DMS 273 (cell line): ENCODE results near the gene IFNL2.
"Not testable (repeated sequence)": the region's sequence is repeated elsewhere in the genome, so short reads cannot be mapped to it uniquely, and the experiment has no call there.

Source experiments
- DNase-seq: peaks from one replicate; lab custom pipeline; 2025; ENCODE audit not compliant: unreplicated experiment; lab: John Stamatoyannopoulos, UW

The IFNL2 gene

GRCh38 chr19:39296055-39296645 is 28.0 kb downstream of the IFNL2 start, which contains the start of gene IFNL1:
Gene IFNL1 (plus strand): TSS chr19:39296407. CDS start chr19:39296422, 15 bp downstream.
- DNase-seq, result no peak

- DNase-seq, result no peak
Measured at GRCh38 chr19:39296906-39297305, 28.7 kb downstream of the IFNL2 start.

GRCh38 chr19:39297931-39298634 is 29.9 kb downstream of the IFNL2 start:
- DNase-seq, result no peak

- DNase-seq, result no peak
Measured at GRCh38 chr19:39299404-39299803, 31.2 kb downstream of the IFNL2 start.

- DNase-seq, result no peak
Measured at GRCh38 chr19:39299832-39300231, 31.6 kb downstream of the IFNL2 start.

- no peak for DNase-seq
Measured at GRCh38 chr19:39301021-39301420, 32.8 kb downstream of the IFNL2 start.

DNA sequence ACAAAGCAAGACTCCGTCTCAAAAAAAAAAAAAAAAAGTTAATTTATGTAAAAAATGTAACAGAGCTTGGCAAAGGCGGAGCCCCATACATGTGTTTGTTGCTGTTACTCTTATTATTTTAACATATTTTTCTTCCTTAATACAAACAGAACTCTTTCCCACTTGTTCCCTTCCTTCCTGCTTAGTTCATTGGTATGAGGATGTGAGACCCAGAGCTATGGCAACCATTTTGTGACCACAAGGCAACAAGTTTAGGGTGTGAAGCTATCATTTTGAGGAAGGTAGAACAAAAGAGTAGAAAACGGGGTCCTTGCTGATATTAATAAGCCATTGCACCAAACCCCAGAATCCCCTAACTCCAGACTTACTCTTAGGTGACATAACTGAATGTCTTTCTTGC is 33.4 kb downstream of the IFNL2 start:
- DNase-seq, result no peak

GRCh38 chr19:39303373-39304184 is 35.4 kb downstream of the IFNL2 start:
- peak; percentile 27 for DNase-seq

DNA sequence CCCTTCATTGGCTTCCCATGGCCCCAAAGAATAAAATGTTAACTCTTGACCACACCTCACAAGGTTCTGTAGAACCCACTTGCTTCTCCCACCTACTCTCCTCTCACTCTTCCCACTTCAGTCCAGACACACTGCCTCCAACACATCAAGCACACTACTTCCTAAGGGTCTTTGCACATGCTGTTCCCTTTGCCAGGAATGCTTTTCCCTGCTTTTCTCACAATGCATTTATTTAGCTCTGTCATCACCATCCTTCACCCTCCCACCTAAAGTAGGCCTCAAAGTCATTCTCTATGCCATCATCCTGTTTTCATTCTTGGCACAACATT is 36.0 kb downstream of the IFNL2 start:
- DNase-seq, result no peak

GRCh38 chr19:39304701-39305571 is 36.7 kb downstream of the IFNL2 start:
- peak; percentile 51 for DNase-seq

- DNase-seq, result no peak
Measured at GRCh38 chr19:39306075-39306474, 37.9 kb downstream of the IFNL2 start.

- no peak for DNase-seq
Measured at GRCh38 chr19:39307046-39307821, 39.0 kb downstream of the IFNL2 start.

DNA sequence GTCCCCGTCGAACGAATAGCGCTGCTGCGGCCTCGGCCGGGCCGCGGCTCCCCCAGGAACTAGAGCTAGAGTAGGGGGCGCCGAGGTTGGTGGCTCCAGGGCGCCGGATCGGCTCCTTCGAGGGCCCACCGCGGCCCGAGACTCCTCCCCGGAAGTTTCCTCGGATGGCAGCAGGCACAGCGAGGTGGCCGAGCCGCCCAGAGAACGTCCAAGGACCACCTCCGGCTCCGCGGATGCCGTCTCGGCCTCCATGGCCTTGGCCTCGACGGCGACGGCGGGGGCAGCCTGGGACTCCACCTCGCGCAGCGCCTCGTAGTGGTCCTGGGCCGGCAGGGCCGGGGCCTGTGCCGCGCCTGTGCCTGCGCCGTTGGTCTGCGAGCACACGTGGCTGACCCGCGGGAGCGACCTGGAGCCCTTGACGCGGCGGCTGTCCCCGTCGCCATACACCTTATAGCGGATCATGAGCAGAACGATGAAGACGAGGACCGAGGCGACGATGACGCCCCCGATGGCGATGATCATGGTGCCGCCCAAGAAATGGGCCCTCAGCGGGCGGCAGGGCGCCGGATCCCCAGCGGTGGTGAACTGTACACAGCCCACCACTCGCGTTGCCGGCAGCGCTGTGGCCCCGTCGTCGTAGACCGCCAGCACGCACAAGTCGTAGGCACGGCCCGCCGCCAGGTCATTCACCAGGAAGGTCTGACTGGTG is 39.8 kb downstream of the IFNL2 start:
- no peak for DNase-seq

DNA sequence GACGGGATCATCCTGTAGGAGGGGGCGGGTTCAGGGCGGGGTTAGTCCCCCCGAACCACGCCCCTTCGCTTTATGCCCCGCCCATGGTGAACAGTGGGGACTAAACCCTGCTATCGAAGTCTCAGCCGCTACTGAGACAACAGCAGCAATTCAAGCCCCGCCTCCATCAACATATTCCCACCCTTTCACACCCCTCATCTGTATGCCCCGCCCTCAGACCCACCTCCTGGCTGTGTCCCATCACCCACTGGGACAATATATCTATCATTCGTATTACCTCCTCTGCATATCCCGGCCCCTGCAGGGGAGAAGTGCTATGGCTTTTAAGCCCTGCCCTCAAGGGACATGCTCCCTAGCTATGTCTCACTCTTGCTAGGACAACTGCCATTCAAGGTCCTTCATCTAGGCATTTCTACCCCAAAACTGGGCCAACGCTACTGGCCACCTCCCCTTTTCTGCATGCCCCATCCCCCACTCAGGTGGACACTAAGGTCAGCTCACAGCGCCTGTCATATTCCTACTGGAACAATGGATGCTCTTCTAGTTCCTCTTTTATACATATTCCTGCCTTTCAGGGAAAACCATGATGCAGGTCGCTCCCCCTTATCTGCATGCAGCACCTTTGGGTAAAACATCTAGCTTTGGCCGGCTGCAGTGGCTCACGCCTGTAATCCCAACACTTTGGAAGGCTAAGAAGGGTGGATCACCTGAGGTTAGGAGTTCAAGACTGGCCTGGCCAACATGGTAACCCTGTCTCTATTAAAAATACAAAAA is 40.5 kb downstream of the IFNL2 start:
- peak; percentile 42 for DNase-seq

- DNase-seq, result not testable (repeated sequence)
Measured at GRCh38 chr19:39309305-39309670, 41.1 kb downstream of the IFNL2 start.

DNA sequence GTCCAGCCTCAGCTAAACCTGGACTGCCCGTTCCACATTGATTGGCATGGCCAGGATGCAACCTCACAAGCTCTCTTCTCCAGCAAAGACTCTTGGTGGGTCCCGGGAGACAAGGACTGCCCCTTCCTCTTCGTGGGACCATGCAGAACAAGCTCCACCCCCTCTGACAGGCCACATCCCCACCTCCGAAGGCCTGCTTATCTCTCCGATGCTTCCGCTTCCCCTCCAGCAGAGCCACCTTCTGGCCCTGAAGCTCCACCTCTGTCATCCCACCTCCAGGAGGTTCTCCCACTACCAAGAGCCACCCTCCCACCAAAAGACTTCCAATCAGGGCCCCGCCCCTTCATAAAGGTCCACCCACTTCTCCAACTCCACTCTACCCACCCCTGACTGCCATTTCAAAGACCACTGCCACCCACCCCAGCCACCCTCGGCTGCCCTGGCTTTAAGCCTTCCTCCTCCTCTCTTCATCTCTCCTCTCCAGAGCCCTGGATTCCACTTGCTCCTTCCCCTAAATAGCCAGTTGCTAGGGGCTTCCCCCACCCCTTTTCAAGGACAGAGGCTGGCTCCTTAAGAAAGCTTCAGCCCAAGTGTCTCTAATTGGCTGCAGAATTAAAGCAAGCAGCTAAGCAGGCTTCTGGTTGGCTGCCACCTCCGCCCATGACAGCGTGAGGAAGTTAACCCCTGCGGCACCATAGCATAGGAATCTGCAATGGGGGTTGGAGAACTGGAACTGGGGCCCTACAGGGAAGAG is 42.5 kb downstream of the IFNL2 start:
- peak; percentile 32 for DNase-seq

DNA sequence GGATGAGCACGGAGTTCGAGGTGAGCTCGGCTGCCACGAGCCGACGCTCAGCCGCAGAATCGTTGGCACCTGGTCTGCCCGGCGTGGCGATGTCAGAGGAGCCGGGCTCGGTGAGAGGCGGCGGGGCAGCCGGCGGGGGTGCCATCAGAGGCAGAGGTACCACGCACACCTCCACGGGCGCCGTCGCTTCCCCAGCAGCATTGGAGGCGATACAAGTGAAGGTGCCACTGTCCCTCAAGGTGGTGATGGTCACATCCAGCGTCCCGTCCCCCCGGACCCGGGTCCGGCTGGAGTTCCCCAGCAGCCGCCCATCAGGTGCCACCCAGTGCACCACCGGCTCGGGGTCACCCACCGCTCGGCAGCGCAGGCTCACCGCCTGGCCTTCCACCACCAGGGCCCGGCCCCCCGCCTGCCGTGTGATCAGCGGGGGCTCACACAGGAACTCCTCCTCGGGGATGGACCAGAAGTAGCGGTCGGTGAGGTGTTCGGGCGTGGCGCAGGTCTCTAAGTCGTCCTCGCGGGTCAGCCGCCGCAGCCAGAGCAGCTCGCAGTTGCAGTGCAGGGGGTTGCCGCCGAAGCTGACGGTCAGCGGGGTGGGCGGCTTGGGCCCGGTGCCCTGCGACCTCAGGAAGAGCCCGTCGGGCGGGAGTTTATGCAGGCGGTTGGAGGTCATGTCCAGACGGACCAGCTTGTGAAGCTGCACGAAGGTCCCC is 46.0 kb downstream of the IFNL2 start:
- no peak for DNase-seq

DNA sequence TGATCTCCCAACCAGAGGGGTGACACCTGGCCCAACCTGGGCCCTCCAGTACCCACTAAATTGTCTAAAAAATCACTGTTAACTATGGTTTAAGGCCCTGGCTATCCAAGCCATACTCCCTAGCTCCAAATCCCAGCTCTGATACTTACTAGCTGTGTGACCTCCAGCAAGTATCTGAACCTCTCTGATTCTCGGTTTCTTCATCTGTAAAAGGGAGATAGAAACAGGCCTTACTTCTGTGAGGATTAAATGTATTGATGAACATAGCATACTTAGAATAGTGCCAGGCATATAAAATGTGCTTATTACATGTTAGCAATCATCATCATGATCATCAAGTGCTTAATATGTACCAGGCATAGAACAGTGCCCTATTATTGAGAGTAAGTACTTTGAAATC is 47.7 kb downstream of the IFNL2 start:
- DNase-seq, result no peak
